PC-3 (cell line): ENCODE measurements around the gene CCAR1. TPM values are rescaled to one million over a fixed set of nuclear protein-coding genes. Genes with fewer than 3 reads are reported as not detected.

ENCODE experiments used
- ATAC-seq: fragments of 200-7000 bp; cut with Tn5 transposase; 2 replicates; pipeline ENCODE4 v1.9.1; 2020; ENCODE audit warnings: mild to moderate bottlenecking, moderate library complexity
- BruUV-seq: library from RNA; stranded (reverse); fragments of 400-500 nt; replicated peaks from 2 replicates; lab custom pipeline; 2021; lab: Mats Ljungman, UMichigan
- CTCF ChIA-PET: fragments of 300-600 bp; sonication (Branson Sonifier 250); formaldehyde crosslinking; loops from one replicate; lab custom pipeline; 2022; ENCODE audit warnings: antibody characterized with exemption; lab: Charles Lee
- POLR2A ChIA-PET: fragments of 300-600 bp; sonication (Branson Sonifier 250); formaldehyde crosslinking; loops from one replicate; lab custom pipeline; 2022; ENCODE audit warnings: antibody characterized with exemption; ENCODE audit not compliant: unreplicated experiment; lab: Charles Lee
- DNase-seq: peaks from one replicate; pipeline ENCODE4 v3.0.0-alpha.2; 2015
- H2AFZ ChIP-seq: fragments of 300-600 bp; sonication (generic); 2 replicates; pipeline ENCODE4 v1.6.0; 2016; ENCODE audit warnings: antibody characterized with exemption, low read length
- H3F3A ChIP-seq: fragments of 300-600 bp; sonication (generic); one replicate; pipeline ENCODE4 v1.6.0; 2017; ENCODE audit warnings: antibody characterized with exemption, low read length, control low read depth, mild to moderate bottlenecking; ENCODE audit not compliant: unreplicated experiment
- H3K27ac ChIP-seq: fragments of 300-600 bp; sonication (generic); 2 replicates; pipeline ENCODE4 v1.5.1; 2016; ENCODE audit warnings: mild to moderate bottlenecking, low read length
- H3K27me3 ChIP-seq: fragments of 300-600 bp; sonication (generic); 2 replicates; pipeline ENCODE4 v1.6.1; 2016; ENCODE audit warnings: low read length, mixed read lengths
- H3K36me3 ChIP-seq: fragments of 300-600 bp; sonication (generic); 2 replicates; pipeline ENCODE4 v1.6.1; 2016; ENCODE audit warnings: low read depth, mixed run types, low read length, mixed read lengths
- H3K4me1 ChIP-seq: fragments of 300-600 bp; sonication (generic); 2 replicates; pipeline ENCODE4 v1.5.1; 2016; ENCODE audit warnings: low read length; ENCODE audit not compliant: insufficient read depth
- H3K4me2 ChIP-seq: fragments of 300-600 bp; sonication (generic); 2 replicates; pipeline ENCODE4 v1.6.0; 2016; ENCODE audit warnings: low read length
- H3K4me3 ChIP-seq: fragments of 300-600 bp; sonication (generic); 2 replicates; pipeline ENCODE4 v1.5.1; 2016; ENCODE audit warnings: mild to moderate bottlenecking, low read length, mixed read lengths
- H3K79me2 ChIP-seq: fragments of 300-600 bp; sonication (generic); 2 replicates; pipeline ENCODE4 v1.6.1; 2017; ENCODE audit warnings: low read length, mixed read lengths
- H3K9ac ChIP-seq: fragments of 300-600 bp; sonication (generic); 2 replicates; pipeline ENCODE4 v1.6.0; 2016; ENCODE audit warnings: mild to moderate bottlenecking, low read length
- H3K9me2 ChIP-seq: fragments of 300-600 bp; sonication (generic); replicated peaks from 2 replicates; pipeline ENCODE4 v1.6.1; 2016; ENCODE audit warnings: mixed run types, low read length, mixed read lengths
- H3K9me3 ChIP-seq: fragments of 300-600 bp; sonication (generic); 2 replicates; pipeline ENCODE4 v1.6.1; 2016; ENCODE audit warnings: low read length, mixed read lengths
- H4K20me1 ChIP-seq: fragments of 300-600 bp; sonication (generic); 2 replicates; pipeline ENCODE4 v1.6.1; 2016; ENCODE audit warnings: low read length, mixed read lengths
- EZH2 ChIP-seq: fragments of 300-600 bp; sonication (generic); IDR thresholded peaks from one replicate; pipeline ENCODE4 v1.6.1; 2017; ENCODE audit warnings: antibody characterized with exemption, mild to moderate bottlenecking, low read length; ENCODE audit not compliant: unreplicated experiment
- EZH2phosphoT487 ChIP-seq: fragments of 300-600 bp; sonication (generic); IDR thresholded peaks from 2 replicates; pipeline ENCODE4 v1.6.1; 2018; ENCODE audit warnings: mild to moderate bottlenecking, antibody characterized with exemption, low read length, borderline replicate concordance
- intact Hi-C: fragments of 100-400 bp; cut with micrococcal nuclease; formaldehyde crosslinking; loops from 2 replicates; pipeline ENCODE4 v1.9.0; 2023
- total RNA-seq: library from RNA; depleted of rRNA; stranded (reverse); fragments of >200 nt; gene quantifications from 2 replicates; pipeline ENCODE4 v1.2.3, GENCODE V29; 2014
- TF ChIP-seq, protein P1 (sequence below): fragments of 300-600 bp; sonication (generic); conservative IDR thresholded peaks from 2 replicates; pipeline ENCODE4 v1.5.1; 2017; ENCODE audit warnings: antibody characterized with exemption, low read depth, mild to moderate bottlenecking, low read length

The CCAR1 gene
- total RNA-seq, 1 experiment from 2014 or later = 92.1 TPM

- H3F3A ChIP-seq = no peaks in the 10 kb centered on the region
- peak overlapping the region; percentile 92 for H2AFZ ChIP-seq
- TF ChIP-seq, protein P1, sequence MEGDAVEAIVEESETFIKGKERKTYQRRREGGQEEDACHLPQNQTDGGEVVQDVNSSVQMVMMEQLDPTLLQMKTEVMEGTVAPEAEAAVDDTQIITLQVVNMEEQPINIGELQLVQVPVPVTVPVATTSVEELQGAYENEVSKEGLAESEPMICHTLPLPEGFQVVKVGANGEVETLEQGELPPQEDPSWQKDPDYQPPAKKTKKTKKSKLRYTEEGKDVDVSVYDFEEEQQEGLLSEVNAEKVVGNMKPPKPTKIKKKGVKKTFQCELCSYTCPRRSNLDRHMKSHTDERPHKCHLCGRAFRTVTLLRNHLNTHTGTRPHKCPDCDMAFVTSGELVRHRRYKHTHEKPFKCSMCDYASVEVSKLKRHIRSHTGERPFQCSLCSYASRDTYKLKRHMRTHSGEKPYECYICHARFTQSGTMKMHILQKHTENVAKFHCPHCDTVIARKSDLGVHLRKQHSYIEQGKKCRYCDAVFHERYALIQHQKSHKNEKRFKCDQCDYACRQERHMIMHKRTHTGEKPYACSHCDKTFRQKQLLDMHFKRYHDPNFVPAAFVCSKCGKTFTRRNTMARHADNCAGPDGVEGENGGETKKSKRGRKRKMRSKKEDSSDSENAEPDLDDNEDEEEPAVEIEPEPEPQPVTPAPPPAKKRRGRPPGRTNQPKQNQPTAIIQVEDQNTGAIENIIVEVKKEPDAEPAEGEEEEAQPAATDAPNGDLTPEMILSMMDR = no peak
- no peak for TF ChIP-seq EZH2phosphoT487
- TF ChIP-seq EZH2 = no peak
- no peaks in the 10 kb centered on the region for H3K9me3 ChIP-seq
- ATAC-seq = no peak; the same call in 1 of the 2 replicates
- no peaks in the 10 kb centered on the region for H4K20me1 ChIP-seq
- ChIA-PET CTCF (interaction anchor here (1.0 kb wide), 1 partner anchor 171 kb away, joined by 3 read pairs; no protein-coding TSS in a partner anchor), POLR2A (interaction anchor here (0.7 kb wide), 1 partner anchor 99 kb away, joined by 3 read pairs; no protein-coding TSS in a partner anchor)
- peak overlapping the region; percentile 97 for H3K4me2 ChIP-seq
- H3K9ac ChIP-seq = peak overlapping the region; percentile 98
- 0 out of 2 replicates have a peak, but pooled peaks cover 5% of the 10 kb centered on the region for H3K4me1 ChIP-seq
- H3K79me2 ChIP-seq = peaks cover 52% of the 10 kb centered on the region
- H3K36me3 ChIP-seq = peaks cover 17% of the 10 kb centered on the region; the same call in 1 of the 2 replicates
- DNase-seq = peak; percentile 18
- peak overlapping the region; percentile 65 for H3K27ac ChIP-seq
- TSS peak; percentile 63 for BruUV-seq
- intact Hi-C loops = loop anchor here (2.0 to 10.0 kb wide), 5 partner anchors 55 to 387 kb away; partner anchors contain the start of genes DNA2, HNRNPH3 and PBLD
- no peaks in the 10 kb centered on the region for H3K9me2 ChIP-seq
- H3K27me3 ChIP-seq = no peaks in the 10 kb centered on the region
- peak overlapping the region; percentile 86 for H3K4me3 ChIP-seq
Measured at GRCh38 chr10:68721673-68722335, 765 bp downstream of the CCAR1 start.

DNA sequence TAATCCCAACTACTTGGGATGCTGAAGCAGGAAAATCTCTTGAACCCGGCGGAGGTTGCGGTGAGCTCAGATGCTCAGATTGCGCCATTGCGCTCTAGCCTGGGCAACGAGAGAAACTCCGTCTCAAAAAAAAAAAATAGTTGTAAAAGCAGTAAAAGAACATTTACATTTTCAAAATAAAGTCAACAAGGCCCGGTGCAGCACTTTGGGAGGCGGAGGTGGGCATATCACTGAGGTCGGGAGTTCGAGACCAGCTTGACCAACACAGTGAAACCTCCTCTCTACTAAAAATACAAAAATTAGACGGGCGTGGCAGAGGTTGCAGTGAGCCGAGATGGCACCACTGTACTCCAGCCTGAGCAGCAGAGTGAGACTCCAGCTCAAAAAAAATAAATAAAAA is 4.0 kb downstream of the CCAR1 start:
- Histone ChIP-seq H3K4me2 (no peak overlapping the region), H3K9ac (no peak overlapping the region), H3K36me3 (peaks cover 43% of the 10 kb centered on the region; the same call in 1 of the 2 replicates), H4K20me1 (no peaks in the 10 kb centered on the region), H3K9me3 (no peaks in the 10 kb centered on the region), H3K27ac (no peak overlapping the region), H3K79me2 (peaks cover 81% of the 10 kb centered on the region), H3F3A (no peaks in the 10 kb centered on the region), H3K27me3 (no peaks in the 10 kb centered on the region), H2AFZ (no peak overlapping the region), H3K4me1 (0 out of 2 replicates have a peak, but pooled peaks cover 5% of the 10 kb centered on the region), H3K9me2 (no peaks in the 10 kb centered on the region), H3K4me3 (no peak overlapping the region)
- BruUV-seq = no TSS peak
- ChIA-PET CTCF (no interaction called here), POLR2A (no interaction called here)
- intact Hi-C loops = loop anchor here (10.0 kb wide), 2 partner anchors 250 to 390 kb away; partner anchors contain the start of genes DNA2, HNRNPH3 and PBLD
- no peak for TF ChIP-seq EZH2phosphoT487
- TF ChIP-seq EZH2 = no peak
- TF ChIP-seq, protein P1 = no peak
- no peak for DNase-seq
- ATAC-seq = no peak
